ENCODE results near the gene ENSA. TPM values are rescaled to one million over a fixed set of nuclear protein-coding genes. Genes with fewer than 3 reads are reported as not detected.
A peak's percentile ranks its signal among the peaks of the same experiment; 100 is the strongest.
"Not testable (repeated sequence)": the region's sequence is repeated elsewhere in the genome, so short reads cannot be mapped to it uniquely, and the experiment has no call there.

Gene ENSA
- total RNA-seq, result 100 to 1,000 TPM; 249 to 252 TPM
- polyA plus RNA-seq, result 72.5 TPM

- Histone ChIP-seq H3K36me3 (ENCODE audit: insufficient read depth, low read length) (peaks cover 17% of the 10 kb centered on the region), H3K9me3 (ENCODE audit: low read length) (no peaks in the 10 kb centered on the region), H3K4me1 (ENCODE audit: insufficient read depth, low read length) (peaks cover 21% of the 10 kb centered on the region), H3K27ac (ENCODE audit: low read depth, low read length) (peak within 1 kb of the TSS; percentile 92), H3K27me3 (ENCODE audit: insufficient read depth, low read length, poor library complexity, severe bottlenecking) (no peaks in the 10 kb centered on the region), H3K4me3 (ENCODE audit: low read length) (peak within 1 kb of the TSS; percentile 75)
- Mint-ChIP-seq H3K27me3 (no peaks in the 10 kb centered on the region), H3K4me1 (peaks cover 10 to 21% (median 19%) of the 10 kb centered on the region in 3 donors), H3K36me3 (peaks cover 4 to 33% (median 16%) of the 10 kb centered on the region in 3 donors), H3K9me3 (no peaks in the 10 kb centered on the region), H3K27ac (peak within 1 kb of the TSS in 1 of 8 donors; percentile 80), H3K4me3 (no peak within 1 kb of the TSS)
- ChIA-PET POLR2A (interaction anchor here (0.5 to 1.9 kb wide), 18 partner anchors 9 to 377 kb away, joined by 3 to 51 read pairs (median 6); partner anchors contain the start of genes CERS2, CTSS, FALEC and GOLPH3L), CTCF (interaction anchor here (1.0 to 5.4 kb wide), 9 partner anchors 10 to 293 kb away, joined by 3 to 77 read pairs (median 4); partner anchors contain the start of genes GOLPH3L and MCL1)
- DNase-seq, result peak; percentile 94 to 99 (median 98)
Measured at GRCh38 chr1:150629115-150629928, at the start of gene ENSA. Gene ENSA, minus strand, starts transcription at chr1:150629612. Its CDS starts 142 bp downstream, at chr1:150629470.

DNA sequence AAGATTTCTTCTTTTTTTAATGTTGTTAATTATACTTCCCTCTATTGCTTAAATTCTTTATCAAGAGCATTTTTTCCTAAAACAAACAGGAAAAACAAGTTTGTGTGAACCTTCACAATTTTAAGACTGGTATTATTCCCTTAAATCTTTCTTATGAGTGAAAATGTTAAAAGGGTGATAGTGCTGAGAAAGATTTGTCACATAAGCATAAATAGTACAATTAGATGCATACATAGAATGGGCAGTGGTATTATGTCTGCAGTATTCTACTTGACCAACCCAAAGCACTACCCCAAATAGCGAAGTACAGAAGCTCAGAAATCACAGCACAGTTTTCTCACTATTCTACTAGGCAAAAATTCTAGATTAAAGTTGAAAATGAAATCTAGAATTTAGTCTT, 49.6 kb upstream of the ENSA start:
- H3K27ac Mint-ChIP-seq, result no peak overlapping the region
- H3K36me3 Mint-ChIP-seq, result peaks cover 0 to 40% (median 11%) of the 10 kb centered on the region in 3 donors
- H3K4me3 Mint-ChIP-seq, result no peak overlapping the region
- peaks cover 15 to 23% (median 18%) of the 10 kb centered on the region in 3 donors for H3K4me1 Mint-ChIP-seq
- H3K36me3 ChIP-seq (ENCODE audit: insufficient read depth, low read length), result no peaks in the 10 kb centered on the region
- peaks cover 4% of the 10 kb centered on the region for H3K4me1 ChIP-seq (ENCODE audit: insufficient read depth, low read length)
- DNase-seq, result no peak
- ChIA-PET CTCF (no interaction called here), POLR2A (no interaction called here)
- no peaks in the 10 kb centered on the region for H3K9me3 Mint-ChIP-seq
- no peaks in the 10 kb centered on the region for H3K27me3 ChIP-seq (ENCODE audit: insufficient read depth, low read length, poor library complexity, severe bottlenecking)
- no peak overlapping the region for H3K4me3 ChIP-seq (ENCODE audit: low read length)
- H3K9me3 ChIP-seq (ENCODE audit: low read length), result no peaks in the 10 kb centered on the region
- H3K27me3 Mint-ChIP-seq, result no peaks in the 10 kb centered on the region
- no peak overlapping the region for H3K27ac ChIP-seq (ENCODE audit: low read depth, low read length)

- Mint-ChIP-seq H3K4me1 (peaks cover 5 to 9% (median 6%) of the 10 kb centered on the region in 3 donors), H3K27me3 (no peaks in the 10 kb centered on the region), H3K4me3 (no peak overlapping the region), H3K9me3 (no peaks in the 10 kb centered on the region), H3K36me3 (peaks cover 0 to 32% (median 8%) of the 10 kb centered on the region in 3 donors), H3K27ac (no peak overlapping the region)
- no peak overlapping the region for H3K27ac ChIP-seq (ENCODE audit: low read depth, low read length)
- H3K36me3 ChIP-seq (ENCODE audit: insufficient read depth, low read length), result no peaks in the 10 kb centered on the region
- H3K27me3 ChIP-seq (ENCODE audit: insufficient read depth, low read length, poor library complexity, severe bottlenecking), result no peaks in the 10 kb centered on the region
- ChIA-PET CTCF (no interaction called here), POLR2A (no interaction called here)
- H3K4me1 ChIP-seq (ENCODE audit: insufficient read depth, low read length), result no peaks in the 10 kb centered on the region
- H3K9me3 ChIP-seq (ENCODE audit: low read length), result no peaks in the 10 kb centered on the region
- DNase-seq, result no peak
- H3K4me3 ChIP-seq (ENCODE audit: low read length), result no peak overlapping the region
Measured at GRCh38 chr1:150674881-150675280, 45.5 kb upstream of the ENSA start.

DNA sequence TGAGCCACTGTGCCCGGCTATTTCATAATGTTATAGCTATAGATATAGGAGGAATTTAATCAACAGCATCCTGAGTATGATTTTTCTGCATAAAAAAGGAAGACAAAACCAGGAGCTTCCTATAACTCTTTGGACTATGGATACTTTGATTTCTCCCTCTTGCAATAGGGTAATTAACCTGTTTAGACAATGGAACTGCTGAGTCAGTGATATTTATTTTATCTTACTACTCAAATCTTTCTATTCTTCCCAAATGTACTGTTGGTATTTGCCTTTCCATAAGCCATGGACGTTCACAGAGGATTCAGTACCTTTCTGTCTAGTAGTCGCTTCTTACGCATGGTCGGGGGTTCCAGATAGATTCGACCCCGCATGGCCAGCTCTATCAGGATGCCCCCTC, 33.9 kb upstream of the ENSA start:
- peaks cover 7% of the 10 kb centered on the region for H3K36me3 ChIP-seq (ENCODE audit: insufficient read depth, low read length)
- H3K36me3 Mint-ChIP-seq, result peaks cover 0 to 60% (median 18%) of the 10 kb centered on the region in 3 donors
- ChIA-PET POLR2A (no interaction called here), CTCF (no interaction called here)
- no peak overlapping the region for H3K27ac ChIP-seq (ENCODE audit: low read depth, low read length)
- no peak overlapping the region for H3K4me3 ChIP-seq (ENCODE audit: low read length)
- no peaks in the 10 kb centered on the region for H3K9me3 ChIP-seq (ENCODE audit: low read length)
- H3K4me3 Mint-ChIP-seq, result no peak overlapping the region
- H3K27ac Mint-ChIP-seq, result no peak overlapping the region
- no peaks in the 10 kb centered on the region for H3K9me3 Mint-ChIP-seq
- no peaks in the 10 kb centered on the region for H3K27me3 ChIP-seq (ENCODE audit: insufficient read depth, low read length, poor library complexity, severe bottlenecking)
- peaks cover 0 to 2% of the 10 kb centered on the region in 2 donors for H3K27me3 Mint-ChIP-seq
- peaks cover 0 to 6% (median 1%) of the 10 kb centered on the region in 3 donors for H3K4me1 Mint-ChIP-seq
- no peak for DNase-seq
- H3K4me1 ChIP-seq (ENCODE audit: insufficient read depth, low read length), result no peaks in the 10 kb centered on the region

DNA sequence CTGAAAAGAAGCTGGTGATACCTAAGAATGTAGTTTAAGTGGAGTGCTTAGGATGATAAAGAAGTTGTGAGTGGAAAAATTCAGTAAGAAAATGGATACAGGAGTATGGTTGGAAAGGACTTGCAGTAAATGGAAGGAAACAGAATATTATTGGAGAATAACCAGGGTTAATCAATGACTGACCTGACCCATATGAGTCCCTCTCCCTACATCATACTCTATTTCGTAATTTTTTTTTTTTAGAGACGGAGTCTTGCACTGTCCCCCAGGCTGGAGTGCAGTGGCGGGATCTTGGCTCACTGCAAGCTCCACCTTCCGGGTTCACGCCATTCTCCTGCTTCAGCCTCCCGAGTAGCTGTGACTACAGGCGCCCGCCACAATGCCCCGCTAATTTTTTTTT, 33.4 kb upstream of the ENSA start:
- Mint-ChIP-seq H3K27ac (peak overlapping the region in 1 of 8 donors; percentile 11), H3K9me3 (no peaks in the 10 kb centered on the region), H3K36me3 (peaks cover 0 to 64% (median 18%) of the 10 kb centered on the region in 3 donors), H3K4me3 (no peak overlapping the region), H3K4me1 (peaks cover 0 to 6% (median 1%) of the 10 kb centered on the region in 3 donors), H3K27me3 (peaks cover 0 to 2% of the 10 kb centered on the region in 2 donors)
- Histone ChIP-seq H3K36me3 (ENCODE audit: insufficient read depth, low read length) (peaks cover 11% of the 10 kb centered on the region), H3K9me3 (ENCODE audit: low read length) (no peaks in the 10 kb centered on the region), H3K4me3 (ENCODE audit: low read length) (no peak overlapping the region), H3K4me1 (ENCODE audit: insufficient read depth, low read length) (no peaks in the 10 kb centered on the region), H3K27me3 (ENCODE audit: insufficient read depth, low read length, poor library complexity, severe bottlenecking) (no peaks in the 10 kb centered on the region), H3K27ac (ENCODE audit: low read depth, low read length) (no peak overlapping the region)
- ChIA-PET POLR2A (no interaction called here), CTCF (no interaction called here)
- no peak for DNase-seq

DNA sequence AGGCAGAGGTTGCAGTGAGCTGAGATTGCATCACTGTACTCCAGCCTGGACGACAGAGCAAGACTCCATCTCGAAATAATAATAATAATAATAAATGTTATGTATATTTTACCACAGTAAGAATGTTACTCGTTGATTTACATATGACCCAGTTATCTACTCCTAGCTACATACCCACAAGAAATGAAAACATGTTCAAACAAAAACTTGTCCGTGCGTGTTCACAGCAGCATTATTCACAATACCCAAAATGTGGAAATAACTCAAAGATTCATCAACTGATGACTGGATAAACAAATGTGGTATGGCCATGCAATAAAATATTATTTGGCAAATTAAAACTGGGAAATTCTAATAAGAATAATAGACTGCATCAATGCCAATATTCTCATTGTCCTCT, 31.7 kb upstream of the ENSA start:
- Mint-ChIP-seq H3K27ac (no peak overlapping the region), H3K9me3 (no peaks in the 10 kb centered on the region), H3K4me3 (no peak overlapping the region), H3K4me1 (peaks cover 0 to 6% (median 0%) of the 10 kb centered on the region in 3 donors), H3K36me3 (peaks cover 0 to 70% (median 16%) of the 10 kb centered on the region in 3 donors), H3K27me3 (peaks cover 0 to 2% of the 10 kb centered on the region in 2 donors)
- no peaks in the 10 kb centered on the region for H3K9me3 ChIP-seq (ENCODE audit: low read length)
- CTCF ChIA-PET, result interaction anchor here (0.8 kb wide), 1 partner anchor 23 kb away, joined by 4 read pairs; no protein-coding TSS in a partner anchor
- no peak overlapping the region for H3K4me3 ChIP-seq (ENCODE audit: low read length)
- H3K4me1 ChIP-seq (ENCODE audit: insufficient read depth, low read length), result no peaks in the 10 kb centered on the region
- H3K36me3 ChIP-seq (ENCODE audit: insufficient read depth, low read length), result peaks cover 11% of the 10 kb centered on the region
- no peak for DNase-seq
- no peaks in the 10 kb centered on the region for H3K27me3 ChIP-seq (ENCODE audit: insufficient read depth, low read length, poor library complexity, severe bottlenecking)
- no peak overlapping the region for H3K27ac ChIP-seq (ENCODE audit: low read depth, low read length)
- POLR2A ChIA-PET, result no interaction called here

DNA sequence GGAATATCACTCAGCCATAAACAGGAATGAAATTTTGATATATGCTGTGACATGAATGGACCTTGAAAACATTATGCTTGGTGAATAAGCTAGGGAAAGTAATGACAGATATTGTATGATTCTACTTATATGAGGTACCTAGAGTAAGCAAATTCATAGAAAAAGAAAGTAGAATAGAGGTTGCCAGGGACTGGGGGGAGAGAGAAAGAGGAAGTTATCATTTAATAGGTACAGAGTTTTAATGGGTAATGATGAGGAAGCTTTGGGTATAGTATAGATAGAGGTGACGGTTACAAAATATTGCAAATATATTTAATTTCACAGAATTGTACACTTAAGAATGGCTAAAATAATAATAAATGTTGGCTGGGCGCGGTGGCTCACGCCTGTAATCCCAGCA, 31.2 kb upstream of the ENSA start:
- H3K27me3 Mint-ChIP-seq, result peaks cover 0 to 2% of the 10 kb centered on the region in 2 donors
- ChIA-PET CTCF (interaction anchor here (0.8 kb wide), 1 partner anchor 23 kb away, joined by 4 read pairs; no protein-coding TSS in a partner anchor), POLR2A (no interaction called here)
- H3K9me3 Mint-ChIP-seq, result no peaks in the 10 kb centered on the region
- peaks cover 0 to 70% (median 18%) of the 10 kb centered on the region in 3 donors for H3K36me3 Mint-ChIP-seq
- no peaks in the 10 kb centered on the region for H3K4me1 ChIP-seq (ENCODE audit: insufficient read depth, low read length)
- peaks cover 11% of the 10 kb centered on the region for H3K36me3 ChIP-seq (ENCODE audit: insufficient read depth, low read length)
- H3K4me1 Mint-ChIP-seq, result peaks cover 0 to under 1% (median 0%) of the 10 kb centered on the region in 3 donors
- H3K4me3 ChIP-seq (ENCODE audit: low read length), result no peak overlapping the region
- no peaks in the 10 kb centered on the region for H3K27me3 ChIP-seq (ENCODE audit: insufficient read depth, low read length, poor library complexity, severe bottlenecking)
- peak overlapping the region in 3 of 8 donors; percentile 6 to 64 (median 15) for H3K27ac Mint-ChIP-seq
- no peak overlapping the region for H3K27ac ChIP-seq (ENCODE audit: low read depth, low read length)
- no peaks in the 10 kb centered on the region for H3K9me3 ChIP-seq (ENCODE audit: low read length)
- H3K4me3 Mint-ChIP-seq, result no peak overlapping the region
- DNase-seq, result no peak

DNA sequence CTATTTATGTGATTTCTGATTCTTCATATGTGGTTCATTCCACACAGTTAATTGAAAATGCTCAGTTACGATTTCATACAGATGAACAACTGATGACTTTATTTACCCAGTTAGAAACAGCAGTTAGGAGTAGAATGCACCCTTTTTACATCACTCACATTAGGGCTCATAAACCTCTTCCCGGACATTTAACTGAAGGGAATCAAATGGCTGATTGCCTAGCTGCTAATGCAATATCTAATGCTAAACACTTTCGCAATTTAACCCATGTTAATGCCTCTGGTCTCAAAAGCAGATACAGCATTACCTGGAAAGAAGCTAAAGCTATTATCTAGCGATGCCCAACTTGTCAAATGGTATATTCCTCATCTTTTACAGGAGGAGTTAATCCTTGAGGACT, 27.7 kb upstream of the ENSA start:
- H3K27me3 ChIP-seq (ENCODE audit: insufficient read depth, low read length, poor library complexity, severe bottlenecking); H3K9me3 ChIP-seq (ENCODE audit: low read length); POLR2A ChIA-PET; DNase-seq; H3K9me3 Mint-ChIP-seq; H3K27me3 Mint-ChIP-seq; H3K4me1 Mint-ChIP-seq; H3K27ac ChIP-seq (ENCODE audit: low read depth, low read length); H3K4me3 ChIP-seq (ENCODE audit: low read length); H3K4me3 Mint-ChIP-seq; H3K27ac Mint-ChIP-seq; H3K4me1 ChIP-seq (ENCODE audit: insufficient read depth, low read length): not testable (repeated sequence)
- H3K36me3 Mint-ChIP-seq, result peaks cover 0 to 65% (median 17%) of the 10 kb centered on the region in 3 donors
- peaks cover 11% of the 10 kb centered on the region for H3K36me3 ChIP-seq (ENCODE audit: insufficient read depth, low read length)
- CTCF ChIA-PET, result interaction anchor here (1.1 kb wide), 1 partner anchor 96 kb away, joined by 5 read pairs; no protein-coding TSS in a partner anchor

Data from CD8-positive, alpha-beta memory T cell (primary cell).